Measurements from ENCODE around the gene CTPS2. TPM values are rescaled to one million over a fixed set of nuclear protein-coding genes. Genes with fewer than 3 reads are reported as not detected.
"Not testable (repeated sequence)": the region's sequence is repeated elsewhere in the genome, so short reads cannot be mapped to it uniquely, and the experiment has no call there.

CTPS2 gene
- total RNA-seq, 1 donor from 2014 or later: 24.5 TPM

DNA sequence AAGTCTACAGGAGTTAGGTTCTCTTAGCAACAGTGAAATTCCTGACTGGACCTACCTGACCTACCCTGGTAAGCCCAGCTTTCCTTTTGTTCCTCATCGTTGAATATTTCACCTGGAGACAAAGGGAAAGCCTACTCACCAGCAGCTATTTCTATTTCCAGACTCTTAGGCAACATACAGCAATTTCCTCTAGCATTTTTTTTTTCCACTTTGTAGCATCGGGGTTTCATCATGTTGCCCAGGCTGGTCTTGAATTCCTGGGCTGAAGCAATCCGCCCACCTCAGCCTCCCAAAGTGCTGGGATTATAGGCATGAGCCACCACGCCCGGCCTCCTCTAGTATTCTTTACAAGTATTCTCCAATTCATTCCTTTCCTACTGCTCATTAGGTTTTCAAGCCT lies 69.3 kb downstream of the CTPS2 start:
- Histone ChIP-seq H3K36me3 (ENCODE audit: control insufficient read depth in 3 of 3, insufficient read depth in 3 of 3, low read length in 3 of 3) (peaks cover 0 to 4% (median 0%) of the 10 kb centered on the region in 3 donors), H3K27ac (ENCODE audit: low read depth, low read length) (no peak overlapping the region), H3K4me3 (ENCODE audit: low read length in 3 of 3) (no peak overlapping the region), H3K9me3 (ENCODE audit: control insufficient read depth in 3 of 3, low read length in 3 of 3) (no peaks in the 10 kb centered on the region), H3K4me1 (ENCODE audit: control insufficient read depth in 3 of 3, insufficient read depth in 3 of 3, low read length in 3 of 3) (no peaks in the 10 kb centered on the region), H3K9ac (ENCODE audit: low read depth in 1 of 3, low read length in 3 of 3) (no peak overlapping the region), H3K27me3 (ENCODE audit: control insufficient read depth in 3 of 3, insufficient read depth in 3 of 3, low read length in 3 of 3) (peaks cover 0 to 13% (median 0%) of the 10 kb centered on the region in 3 donors)

DNA sequence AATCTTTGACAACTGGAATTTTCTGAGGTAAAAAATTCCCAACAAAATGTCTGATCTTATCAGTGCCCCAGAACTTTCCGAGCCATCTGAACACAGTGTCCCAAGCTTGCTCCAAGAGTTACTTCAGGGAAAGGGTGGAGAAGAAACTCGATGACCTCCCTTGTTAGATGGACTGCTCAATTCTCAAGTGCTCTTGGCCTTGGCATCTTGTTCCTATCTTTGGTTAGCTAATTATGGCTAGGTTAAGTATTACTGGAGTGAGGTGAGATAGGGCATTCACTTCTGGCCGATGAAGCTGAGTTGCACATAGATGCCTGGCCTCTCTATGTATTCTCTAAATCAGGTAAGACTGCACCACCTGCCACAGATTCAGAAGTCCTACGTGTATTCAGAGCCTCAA lies 71.6 kb downstream of the CTPS2 start:
- H3K9me3 ChIP-seq (ENCODE audit: control insufficient read depth in 3 of 3, low read length in 3 of 3): no peaks in the 10 kb centered on the region
- peaks cover 0 to 8% (median 0%) of the 10 kb centered on the region in 3 donors for H3K27me3 ChIP-seq (ENCODE audit: control insufficient read depth in 3 of 3, insufficient read depth in 3 of 3, low read length in 3 of 3)
- no peaks in the 10 kb centered on the region for H3K4me1 ChIP-seq (ENCODE audit: control insufficient read depth in 3 of 3, insufficient read depth in 3 of 3, low read length in 3 of 3)
- H3K9ac ChIP-seq (ENCODE audit: low read depth in 1 of 3, low read length in 3 of 3): no peak overlapping the region
- H3K27ac ChIP-seq (ENCODE audit: low read depth, low read length): no peak overlapping the region
- H3K36me3 ChIP-seq (ENCODE audit: control insufficient read depth in 3 of 3, insufficient read depth in 3 of 3, low read length in 3 of 3): peaks cover 0 to 4% (median 0%) of the 10 kb centered on the region in 3 donors
- no peak overlapping the region for H3K4me3 ChIP-seq (ENCODE audit: low read length in 3 of 3)

DNA sequence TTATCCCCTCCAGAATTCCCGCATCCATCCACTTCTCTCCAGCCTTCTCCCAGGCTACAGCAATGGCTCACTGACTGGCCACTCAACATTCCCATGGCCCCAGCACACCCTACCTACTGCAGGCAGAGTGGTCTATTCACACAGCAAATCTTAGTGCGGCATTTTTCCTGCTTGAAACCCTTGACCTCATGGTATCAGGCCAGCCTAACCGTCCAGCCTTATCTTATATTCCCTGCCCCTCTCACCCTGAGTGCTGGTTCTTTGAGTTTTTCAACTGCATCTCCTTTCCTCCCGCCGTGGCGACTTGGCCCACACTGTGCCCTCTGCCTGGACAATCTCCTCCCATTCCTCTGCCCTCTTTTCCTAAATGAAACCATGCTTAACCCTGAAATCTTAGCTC lies 72.5 kb downstream of the CTPS2 start:
- Histone ChIP-seq H3K9ac (ENCODE audit: low read depth in 1 of 3, low read length in 3 of 3) (no peak overlapping the region), H3K36me3 (ENCODE audit: control insufficient read depth in 3 of 3, insufficient read depth in 3 of 3, low read length in 3 of 3) (peaks cover 0 to 4% (median 0%) of the 10 kb centered on the region in 3 donors), H3K27ac (ENCODE audit: low read depth, low read length) (no peak overlapping the region), H3K27me3 (ENCODE audit: control insufficient read depth in 3 of 3, insufficient read depth in 3 of 3, low read length in 3 of 3) (peaks cover 0 to 8% (median 0%) of the 10 kb centered on the region in 3 donors), H3K4me1 (ENCODE audit: control insufficient read depth in 3 of 3, insufficient read depth in 3 of 3, low read length in 3 of 3) (no peaks in the 10 kb centered on the region), H3K9me3 (ENCODE audit: control insufficient read depth in 3 of 3, low read length in 3 of 3) (no peaks in the 10 kb centered on the region), H3K4me3 (ENCODE audit: low read length in 3 of 3) (no peak overlapping the region)

DNA sequence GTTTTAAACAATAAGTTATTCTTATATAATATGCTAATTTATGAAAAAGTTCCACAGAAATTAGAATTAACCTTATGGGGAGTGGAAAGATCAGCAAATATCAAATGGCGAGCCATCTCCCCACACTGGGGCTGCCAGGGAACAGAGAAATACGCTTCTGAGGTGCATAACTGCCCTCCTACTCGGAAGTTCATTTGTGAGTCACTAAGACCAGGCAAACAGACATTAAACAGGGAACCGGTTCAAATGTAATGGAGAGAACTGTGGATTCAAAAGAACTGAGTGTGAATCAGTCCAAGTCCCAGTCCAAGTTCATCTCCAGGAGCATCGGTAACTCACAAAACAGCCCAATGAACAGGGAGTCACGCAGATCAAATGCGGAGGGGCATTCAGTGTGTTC lies 73.9 kb downstream of the CTPS2 start:
- peaks cover 0 to 8% (median 0%) of the 10 kb centered on the region in 3 donors for H3K27me3 ChIP-seq (ENCODE audit: control insufficient read depth in 3 of 3, insufficient read depth in 3 of 3, low read length in 3 of 3)
- no peak overlapping the region for H3K4me3 ChIP-seq (ENCODE audit: low read length in 3 of 3)
- no peak overlapping the region for H3K9ac ChIP-seq (ENCODE audit: low read depth in 1 of 3, low read length in 3 of 3)
- no peak overlapping the region for H3K27ac ChIP-seq (ENCODE audit: low read depth, low read length)
- H3K9me3 ChIP-seq (ENCODE audit: control insufficient read depth in 3 of 3, low read length in 3 of 3): no peaks in the 10 kb centered on the region
- H3K4me1 ChIP-seq (ENCODE audit: control insufficient read depth in 3 of 3, insufficient read depth in 3 of 3, low read length in 3 of 3): no peaks in the 10 kb centered on the region
- peaks cover 0 to 4% (median 0%) of the 10 kb centered on the region in 3 donors for H3K36me3 ChIP-seq (ENCODE audit: control insufficient read depth in 3 of 3, insufficient read depth in 3 of 3, low read length in 3 of 3)

DNA sequence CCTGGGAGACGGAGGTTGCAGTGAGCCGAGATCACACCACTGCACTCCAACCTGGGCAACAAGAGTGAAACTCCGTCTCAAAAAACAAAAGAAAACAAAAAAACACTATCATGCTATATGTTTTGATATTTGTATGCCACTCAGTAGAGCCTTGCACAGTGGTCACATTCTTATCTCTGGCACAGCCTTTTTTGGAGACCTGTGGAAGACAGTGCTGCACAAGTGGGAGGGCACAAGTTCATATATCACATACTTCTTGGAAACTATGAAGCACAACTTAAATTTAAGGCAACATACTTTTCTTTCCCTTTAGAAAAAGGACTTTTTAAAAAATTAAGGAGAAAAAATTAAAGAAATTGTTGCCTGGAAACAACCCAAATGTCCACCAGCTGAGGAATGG lies 76.9 kb downstream of the CTPS2 start:
- H3K4me3 ChIP-seq (ENCODE audit: low read length in 3 of 3): no peak overlapping the region
- peaks cover 0 to 4% (median 0%) of the 10 kb centered on the region in 3 donors for H3K36me3 ChIP-seq (ENCODE audit: control insufficient read depth in 3 of 3, insufficient read depth in 3 of 3, low read length in 3 of 3)
- H3K27ac ChIP-seq (ENCODE audit: low read depth, low read length): no peak overlapping the region
- H3K9ac ChIP-seq (ENCODE audit: low read depth in 1 of 3, low read length in 3 of 3): no peak overlapping the region
- H3K27me3 ChIP-seq (ENCODE audit: control insufficient read depth in 3 of 3, insufficient read depth in 3 of 3, low read length in 3 of 3): peaks cover 0 to 5% (median 0%) of the 10 kb centered on the region in 3 donors
- H3K9me3 ChIP-seq (ENCODE audit: control insufficient read depth in 3 of 3, low read length in 3 of 3): no peaks in the 10 kb centered on the region
- no peaks in the 10 kb centered on the region for H3K4me1 ChIP-seq (ENCODE audit: control insufficient read depth in 3 of 3, insufficient read depth in 3 of 3, low read length in 3 of 3)

DNA sequence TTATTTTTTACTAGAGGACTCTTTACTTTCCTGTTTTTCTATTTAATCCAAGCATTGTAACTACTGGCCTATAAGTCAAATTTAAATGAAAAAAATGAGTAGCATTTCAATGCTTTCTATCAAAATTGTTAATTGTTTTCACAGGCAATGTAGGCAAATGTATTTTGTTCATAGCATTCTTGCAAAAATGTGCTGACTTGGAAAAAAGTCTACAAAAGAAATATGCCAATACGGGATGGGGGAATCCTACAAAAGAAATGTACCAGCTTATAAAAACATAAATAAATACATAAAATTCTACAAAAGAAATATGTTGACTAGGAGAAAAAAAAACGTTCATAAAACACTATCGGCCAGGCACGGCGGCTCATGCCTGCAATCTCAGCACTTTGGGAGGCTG lies 77.4 kb downstream of the CTPS2 start:
- no peaks in the 10 kb centered on the region for H3K4me1 ChIP-seq (ENCODE audit: control insufficient read depth in 3 of 3, insufficient read depth in 3 of 3, low read length in 3 of 3)
- H3K36me3 ChIP-seq (ENCODE audit: control insufficient read depth in 3 of 3, insufficient read depth in 3 of 3, low read length in 3 of 3): peaks cover 0 to 4% (median 0%) of the 10 kb centered on the region in 3 donors
- no peak overlapping the region for H3K4me3 ChIP-seq (ENCODE audit: low read length in 3 of 3)
- H3K27me3 ChIP-seq (ENCODE audit: control insufficient read depth in 3 of 3, insufficient read depth in 3 of 3, low read length in 3 of 3): peaks cover 0 to 5% (median 0%) of the 10 kb centered on the region in 3 donors
- no peaks in the 10 kb centered on the region for H3K9me3 ChIP-seq (ENCODE audit: control insufficient read depth in 3 of 3, low read length in 3 of 3)
- H3K27ac ChIP-seq (ENCODE audit: low read depth, low read length): no peak overlapping the region
- H3K9ac ChIP-seq (ENCODE audit: low read depth in 1 of 3, low read length in 3 of 3): no peak overlapping the region

DNA sequence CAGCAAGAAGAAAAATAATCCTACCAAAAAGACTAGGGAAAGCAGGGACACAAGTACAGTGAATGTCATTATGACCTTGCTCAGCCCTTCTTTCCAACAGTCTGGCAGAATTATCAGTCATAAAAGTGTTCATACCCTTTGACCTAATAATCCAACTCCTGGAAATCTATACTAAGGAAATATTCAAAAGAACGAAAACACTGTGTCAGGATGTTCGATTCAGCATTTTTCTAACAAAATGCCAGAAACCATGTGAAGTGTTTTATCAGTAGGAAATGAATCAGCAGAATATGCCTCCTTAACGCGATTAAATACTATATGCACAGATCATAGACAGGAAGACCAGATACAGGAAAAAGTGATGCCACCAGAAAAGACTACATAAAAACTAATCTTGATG lies 78.7 kb downstream of the CTPS2 start:
- H3K9me3 ChIP-seq (ENCODE audit: control insufficient read depth in 3 of 3, low read length in 3 of 3): no peaks in the 10 kb centered on the region
- no peak overlapping the region for H3K27ac ChIP-seq (ENCODE audit: low read depth, low read length)
- H3K9ac ChIP-seq (ENCODE audit: low read depth in 1 of 3, low read length in 3 of 3): no peak overlapping the region
- no peaks in the 10 kb centered on the region for H3K4me1 ChIP-seq (ENCODE audit: control insufficient read depth in 3 of 3, insufficient read depth in 3 of 3, low read length in 3 of 3)
- no peak overlapping the region for H3K4me3 ChIP-seq (ENCODE audit: low read length in 3 of 3)
- H3K36me3 ChIP-seq (ENCODE audit: control insufficient read depth in 3 of 3, insufficient read depth in 3 of 3, low read length in 3 of 3): peaks cover 0 to under 1% (median 0%) of the 10 kb centered on the region in 3 donors
- H3K27me3 ChIP-seq (ENCODE audit: control insufficient read depth in 3 of 3, insufficient read depth in 3 of 3, low read length in 3 of 3): peaks cover 0 to 13% (median 0%) of the 10 kb centered on the region in 3 donors

DNA sequence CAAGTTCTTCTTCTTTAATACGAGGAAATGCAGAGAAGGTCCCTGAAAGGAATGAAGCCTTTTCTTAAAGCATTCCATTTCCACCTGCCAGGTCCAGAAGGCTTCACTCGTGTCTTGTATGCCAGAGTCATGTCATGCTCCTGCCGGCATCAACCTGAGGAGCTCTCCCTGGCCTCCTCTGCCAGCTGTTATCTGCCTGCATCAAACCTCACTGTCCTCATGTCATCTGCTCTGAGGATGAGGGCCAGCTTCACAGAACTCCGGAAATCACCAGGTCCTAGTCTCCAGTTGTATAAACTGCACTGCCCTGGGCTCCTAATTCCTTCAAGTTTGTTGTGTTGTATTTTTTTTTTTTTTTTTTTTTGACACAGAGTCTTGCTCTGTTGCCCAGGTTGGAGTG lies 82.6 kb downstream of the CTPS2 start:
- H3K36me3 ChIP-seq (ENCODE audit: control insufficient read depth in 3 of 3, insufficient read depth in 3 of 3, low read length in 3 of 3): no peaks in the 10 kb centered on the region
- H3K27me3 ChIP-seq (ENCODE audit: control insufficient read depth in 3 of 3, insufficient read depth in 3 of 3, low read length in 3 of 3): peaks cover 0 to 13% (median 0%) of the 10 kb centered on the region in 3 donors
- H3K9me3 ChIP-seq (ENCODE audit: control insufficient read depth in 3 of 3, low read length in 3 of 3): no peaks in the 10 kb centered on the region
- H3K4me1 ChIP-seq (ENCODE audit: control insufficient read depth in 3 of 3, insufficient read depth in 3 of 3, low read length in 3 of 3): no peaks in the 10 kb centered on the region
- no peak overlapping the region for H3K27ac ChIP-seq (ENCODE audit: low read depth, low read length)
- H3K4me3 ChIP-seq (ENCODE audit: low read length in 3 of 3): no peak overlapping the region
- no peak overlapping the region for H3K9ac ChIP-seq (ENCODE audit: low read depth in 1 of 3, low read length in 3 of 3)

DNA sequence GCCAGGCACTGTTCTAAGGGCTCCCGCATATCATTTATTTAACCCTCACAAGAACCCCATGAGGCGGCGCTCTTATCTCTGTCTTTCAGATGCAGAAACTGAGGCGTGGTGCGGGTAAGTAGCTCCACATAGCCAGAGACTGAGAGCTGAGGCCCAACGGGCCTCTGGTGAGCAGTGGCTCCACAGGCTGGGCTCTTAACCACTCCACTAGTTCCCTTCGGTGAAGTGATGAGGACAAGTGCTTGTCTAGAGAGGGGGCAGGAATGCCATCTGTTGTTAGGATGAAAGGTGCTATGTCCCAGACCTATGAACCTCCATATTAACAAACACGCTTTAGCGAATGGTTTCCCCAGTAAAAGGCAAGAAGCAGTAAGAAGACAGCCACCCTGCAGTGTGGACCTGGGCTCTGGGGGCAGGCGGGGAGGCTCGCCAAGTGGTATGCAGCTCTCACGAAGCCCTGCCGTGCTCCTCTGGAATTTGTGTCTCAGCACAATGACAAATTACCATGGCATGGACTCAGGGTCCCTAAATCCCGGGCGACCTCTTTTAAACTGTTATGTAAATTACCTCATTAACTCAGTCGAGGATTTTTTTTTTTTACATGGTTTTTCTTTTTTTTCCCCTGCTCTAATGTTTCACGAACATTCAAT lies 83.4 kb downstream of the CTPS2 start:
- H3K9me3 ChIP-seq (ENCODE audit: control insufficient read depth in 3 of 3, low read length in 3 of 3): no peaks in the 10 kb centered on the region
- no peak overlapping the region for H3K9ac ChIP-seq (ENCODE audit: low read depth in 1 of 3, low read length in 3 of 3)
- peaks cover 0 to 13% (median 0%) of the 10 kb centered on the region in 3 donors for H3K27me3 ChIP-seq (ENCODE audit: control insufficient read depth in 3 of 3, insufficient read depth in 3 of 3, low read length in 3 of 3)
- no peak overlapping the region for H3K27ac ChIP-seq (ENCODE audit: low read depth, low read length)
- H3K36me3 ChIP-seq (ENCODE audit: control insufficient read depth in 3 of 3, insufficient read depth in 3 of 3, low read length in 3 of 3): no peaks in the 10 kb centered on the region
- no peak overlapping the region for H3K4me3 ChIP-seq (ENCODE audit: low read length in 3 of 3)
- no peaks in the 10 kb centered on the region for H3K4me1 ChIP-seq (ENCODE audit: control insufficient read depth in 3 of 3, insufficient read depth in 3 of 3, low read length in 3 of 3)

DNA sequence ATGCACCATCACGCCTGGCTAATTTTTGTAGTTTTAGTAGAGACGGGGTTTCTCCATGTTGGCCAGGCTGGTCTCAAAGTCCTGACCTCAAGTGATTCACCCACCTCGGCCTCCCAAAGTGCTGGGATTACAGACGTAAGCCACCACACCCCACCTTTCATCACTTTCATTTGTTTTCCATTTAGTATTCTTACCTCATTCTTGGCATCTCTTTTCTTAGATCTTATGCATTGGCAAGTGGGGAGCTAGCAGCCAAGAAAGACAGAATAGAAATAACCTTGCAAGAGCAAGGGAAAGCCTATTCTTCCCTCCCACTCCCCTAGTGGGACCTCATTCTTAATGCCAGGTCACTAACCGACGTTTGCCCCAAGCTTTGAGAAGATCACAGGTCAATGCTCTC lies 84.0 kb downstream of the CTPS2 start:
- not testable (repeated sequence) for H3K9me3 ChIP-seq (ENCODE audit: control insufficient read depth in 3 of 3, low read length in 3 of 3); H3K9ac ChIP-seq (ENCODE audit: low read depth in 1 of 3, low read length in 3 of 3); H3K27ac ChIP-seq (ENCODE audit: low read depth, low read length); H3K4me3 ChIP-seq (ENCODE audit: low read length in 3 of 3); H3K4me1 ChIP-seq (ENCODE audit: control insufficient read depth in 3 of 3, insufficient read depth in 3 of 3, low read length in 3 of 3); H3K36me3 ChIP-seq (ENCODE audit: control insufficient read depth in 3 of 3, insufficient read depth in 3 of 3, low read length in 3 of 3)
- peaks cover 0 to 13% (median 0%) of the 10 kb centered on the region in 3 donors for H3K27me3 ChIP-seq (ENCODE audit: control insufficient read depth in 3 of 3, insufficient read depth in 3 of 3, low read length in 3 of 3)
